Measurements from ENCODE around the gene REEP1. TPM values are rescaled to one million over a fixed set of nuclear protein-coding genes. Genes with fewer than 3 reads are reported as not detected.

REEP1 gene
- polyA plus RNA-seq, 1 donor (not counting 4 experiments of a cell fraction or from before 2014, with no cell fraction given), result 0.30 TPM

DNA sequence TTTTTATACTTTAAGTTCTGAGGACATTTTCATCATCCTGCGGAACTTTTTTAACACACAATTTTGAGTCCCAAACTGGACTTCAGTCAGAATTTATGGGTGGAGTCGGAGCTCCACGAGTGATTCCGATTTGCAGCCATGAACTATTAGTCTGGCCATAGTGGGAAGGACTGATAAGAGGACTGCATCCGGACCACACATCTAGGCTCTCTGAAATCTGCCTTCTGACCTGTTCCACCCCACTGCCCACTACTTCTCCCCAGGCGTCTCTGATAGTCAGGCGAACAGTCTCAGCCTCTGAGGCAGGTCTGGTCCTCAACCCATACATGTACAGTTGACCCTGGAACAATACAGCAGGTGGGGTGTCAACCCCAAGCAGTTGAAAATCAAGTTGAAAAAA, 133.0 kb downstream of the REEP1 start:
- no peak overlapping the region for H3K4me3 ChIP-seq (ENCODE audit: control insufficient read depth in 2 of 3, extremely low read depth in 1 of 3, insufficient read depth in 2 of 3, low read depth in 1 of 3, low read length in 3 of 3)
- H3K79me2 ChIP-seq (ENCODE audit: control insufficient read depth, insufficient read depth, low read length), result peaks cover 45% of the 10 kb centered on the region
- DNase-seq (ENCODE audit: low read depth, low spot score) (no peak), FAIRE-seq (no peak)
- H3K36me3 ChIP-seq (ENCODE audit: control insufficient read depth in 2 of 2, extremely low read depth in 1 of 2, insufficient read depth in 2 of 2, low read length in 2 of 2), result peaks cover 11 to 12% of the 10 kb centered on the region in 2 experiments
- no peaks in the 10 kb centered on the region for H3K4me1 ChIP-seq (ENCODE audit: control insufficient read depth, extremely low read depth, insufficient read depth, low read length)
- no peak overlapping the region for H3K4me2 ChIP-seq (ENCODE audit: control insufficient read depth, extremely low read depth, insufficient read depth, low read depth, low read length)
- H3K9me1 ChIP-seq (ENCODE audit: control insufficient read depth, extremely low read depth, insufficient read depth, low read length), result no peaks in the 10 kb centered on the region
- H3K27me3 ChIP-seq (ENCODE audit: control insufficient read depth, extremely low read depth, insufficient read depth, low read length), result no peaks in the 10 kb centered on the region
- H3K9ac ChIP-seq (ENCODE audit: control insufficient read depth, extremely low read depth, insufficient read depth, low read length), result no peak overlapping the region
- H2AFZ ChIP-seq (ENCODE audit: control insufficient read depth, low read length), result no peak overlapping the region
- no peaks in the 10 kb centered on the region for H3K9me3 ChIP-seq (ENCODE audit: control insufficient read depth, low read depth, low read length)
- dilution Hi-C loops (cut with MboI; ENCODE audit: extremely low pct_ligation_motif_present, low sequenced_read_pairs), result no loop called here
- H4K20me1 ChIP-seq (ENCODE audit: control insufficient read depth, extremely low read depth, insufficient read depth, low read length), result no peaks in the 10 kb centered on the region
- H3K27ac ChIP-seq (ENCODE audit: control insufficient read depth, insufficient read depth, low read length), result no peak overlapping the region
- TF ChIP-seq EZH2 (IDR thresholded peaks at IDR 0.05; ENCODE audit: low read length), result no peak
- TF ChIP-seq, protein P1, sequence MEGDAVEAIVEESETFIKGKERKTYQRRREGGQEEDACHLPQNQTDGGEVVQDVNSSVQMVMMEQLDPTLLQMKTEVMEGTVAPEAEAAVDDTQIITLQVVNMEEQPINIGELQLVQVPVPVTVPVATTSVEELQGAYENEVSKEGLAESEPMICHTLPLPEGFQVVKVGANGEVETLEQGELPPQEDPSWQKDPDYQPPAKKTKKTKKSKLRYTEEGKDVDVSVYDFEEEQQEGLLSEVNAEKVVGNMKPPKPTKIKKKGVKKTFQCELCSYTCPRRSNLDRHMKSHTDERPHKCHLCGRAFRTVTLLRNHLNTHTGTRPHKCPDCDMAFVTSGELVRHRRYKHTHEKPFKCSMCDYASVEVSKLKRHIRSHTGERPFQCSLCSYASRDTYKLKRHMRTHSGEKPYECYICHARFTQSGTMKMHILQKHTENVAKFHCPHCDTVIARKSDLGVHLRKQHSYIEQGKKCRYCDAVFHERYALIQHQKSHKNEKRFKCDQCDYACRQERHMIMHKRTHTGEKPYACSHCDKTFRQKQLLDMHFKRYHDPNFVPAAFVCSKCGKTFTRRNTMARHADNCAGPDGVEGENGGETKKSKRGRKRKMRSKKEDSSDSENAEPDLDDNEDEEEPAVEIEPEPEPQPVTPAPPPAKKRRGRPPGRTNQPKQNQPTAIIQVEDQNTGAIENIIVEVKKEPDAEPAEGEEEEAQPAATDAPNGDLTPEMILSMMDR (optimal IDR thresholded peaks at IDR 0.05 in 1 of 3, IDR thresholded peaks at IDR 0.05 in 1 of 3, conservative IDR thresholded peaks at IDR 0.05 in 1 of 3; ENCODE audit: extremely low read depth in 1 of 3, insufficient read depth in 2 of 3, low read length in 3 of 3), result no peak

DNA sequence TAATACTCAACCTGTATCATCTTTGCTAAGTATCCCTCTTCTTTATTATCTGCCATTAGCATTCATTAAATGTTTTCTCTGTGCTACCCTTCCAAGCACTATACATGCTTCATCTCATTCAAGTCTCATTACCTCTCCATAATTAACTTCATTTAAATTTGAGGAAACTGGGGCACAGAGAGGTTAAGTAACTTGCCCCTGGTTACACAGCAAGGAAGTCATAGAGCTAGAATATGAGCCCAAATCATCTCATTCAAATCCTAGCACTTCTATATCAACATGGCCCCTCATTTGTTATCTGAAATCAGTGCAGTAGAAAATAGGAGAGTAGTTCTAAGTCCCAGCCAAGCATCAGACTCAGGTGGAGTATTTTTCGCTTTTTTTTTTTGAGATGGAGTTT, 133.8 kb downstream of the REEP1 start:
- Histone ChIP-seq H3K4me3 (ENCODE audit: control insufficient read depth in 2 of 3, extremely low read depth in 1 of 3, insufficient read depth in 2 of 3, low read depth in 1 of 3, low read length in 3 of 3) (no peak overlapping the region), H3K4me2 (ENCODE audit: control insufficient read depth, extremely low read depth, insufficient read depth, low read depth, low read length) (no peak overlapping the region), H3K9me1 (ENCODE audit: control insufficient read depth, extremely low read depth, insufficient read depth, low read length) (no peaks in the 10 kb centered on the region), H4K20me1 (ENCODE audit: control insufficient read depth, extremely low read depth, insufficient read depth, low read length) (no peaks in the 10 kb centered on the region), H3K36me3 (ENCODE audit: control insufficient read depth in 2 of 2, extremely low read depth in 1 of 2, insufficient read depth in 2 of 2, low read length in 2 of 2) (peaks cover 7 to 12% of the 10 kb centered on the region in 2 experiments), H3K27me3 (ENCODE audit: control insufficient read depth, extremely low read depth, insufficient read depth, low read length) (no peaks in the 10 kb centered on the region), H3K9me3 (ENCODE audit: control insufficient read depth, low read depth, low read length) (no peaks in the 10 kb centered on the region), H3K4me1 (ENCODE audit: control insufficient read depth, extremely low read depth, insufficient read depth, low read length) (no peaks in the 10 kb centered on the region), H3K79me2 (ENCODE audit: control insufficient read depth, insufficient read depth, low read length) (peaks cover 48% of the 10 kb centered on the region), H3K9ac (ENCODE audit: control insufficient read depth, extremely low read depth, insufficient read depth, low read length) (no peak overlapping the region), H2AFZ (ENCODE audit: control insufficient read depth, low read length) (no peak overlapping the region), H3K27ac (ENCODE audit: control insufficient read depth, insufficient read depth, low read length) (no peak overlapping the region)
- dilution Hi-C loops (cut with MboI; ENCODE audit: extremely low pct_ligation_motif_present, low sequenced_read_pairs), result no loop called here
- TF ChIP-seq, protein P1 (optimal IDR thresholded peaks at IDR 0.05 in 1 of 3, IDR thresholded peaks at IDR 0.05 in 1 of 3, conservative IDR thresholded peaks at IDR 0.05 in 1 of 3; ENCODE audit: extremely low read depth in 1 of 3, insufficient read depth in 2 of 3, low read length in 3 of 3), result no peak
- TF ChIP-seq EZH2 (IDR thresholded peaks at IDR 0.05; ENCODE audit: low read length), result no peak
- no peak for FAIRE-seq
- DNase-seq (ENCODE audit: low read depth, low spot score), result no peak

Data from keratinocyte (primary cell).